GM12873 (cell line): ENCODE measurements around the gene FAM171A1.

ENCODE experiments used
- TF ChIP-seq, protein P1 (sequence below): IDR thresholded peaks from 2 replicates; pipeline ENCODE4 v1.5.1; 2012; ENCODE audit warnings: low read depth, mild to moderate bottlenecking, moderate library complexity, low read length, control low read depth; ENCODE audit not compliant: insufficient read depth; ENCODE audit errors: missing control alignments

FAM171A1 gene

DNA sequence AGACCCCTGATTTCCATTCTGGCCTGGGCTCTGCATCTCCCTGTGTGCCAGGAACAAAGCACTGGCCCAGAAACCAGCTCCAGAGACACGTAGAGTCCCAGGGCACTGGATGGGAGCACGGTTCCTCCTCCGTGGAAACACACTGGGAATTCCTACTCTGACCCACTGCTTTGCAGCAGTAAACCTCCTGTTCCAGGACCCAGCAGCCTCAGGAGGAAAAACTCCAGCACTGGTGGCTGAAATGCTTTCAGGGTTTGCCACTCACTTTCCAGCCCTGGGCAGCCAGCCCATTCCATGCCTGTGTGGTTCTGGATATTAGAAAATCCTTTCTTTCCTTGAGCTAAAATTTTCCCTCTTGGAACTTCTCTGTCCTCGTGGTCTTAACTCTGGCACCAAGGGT is 58.0 kb downstream of the FAM171A1 start:
- TF ChIP-seq, protein P1, sequence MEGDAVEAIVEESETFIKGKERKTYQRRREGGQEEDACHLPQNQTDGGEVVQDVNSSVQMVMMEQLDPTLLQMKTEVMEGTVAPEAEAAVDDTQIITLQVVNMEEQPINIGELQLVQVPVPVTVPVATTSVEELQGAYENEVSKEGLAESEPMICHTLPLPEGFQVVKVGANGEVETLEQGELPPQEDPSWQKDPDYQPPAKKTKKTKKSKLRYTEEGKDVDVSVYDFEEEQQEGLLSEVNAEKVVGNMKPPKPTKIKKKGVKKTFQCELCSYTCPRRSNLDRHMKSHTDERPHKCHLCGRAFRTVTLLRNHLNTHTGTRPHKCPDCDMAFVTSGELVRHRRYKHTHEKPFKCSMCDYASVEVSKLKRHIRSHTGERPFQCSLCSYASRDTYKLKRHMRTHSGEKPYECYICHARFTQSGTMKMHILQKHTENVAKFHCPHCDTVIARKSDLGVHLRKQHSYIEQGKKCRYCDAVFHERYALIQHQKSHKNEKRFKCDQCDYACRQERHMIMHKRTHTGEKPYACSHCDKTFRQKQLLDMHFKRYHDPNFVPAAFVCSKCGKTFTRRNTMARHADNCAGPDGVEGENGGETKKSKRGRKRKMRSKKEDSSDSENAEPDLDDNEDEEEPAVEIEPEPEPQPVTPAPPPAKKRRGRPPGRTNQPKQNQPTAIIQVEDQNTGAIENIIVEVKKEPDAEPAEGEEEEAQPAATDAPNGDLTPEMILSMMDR, result no peak

DNA sequence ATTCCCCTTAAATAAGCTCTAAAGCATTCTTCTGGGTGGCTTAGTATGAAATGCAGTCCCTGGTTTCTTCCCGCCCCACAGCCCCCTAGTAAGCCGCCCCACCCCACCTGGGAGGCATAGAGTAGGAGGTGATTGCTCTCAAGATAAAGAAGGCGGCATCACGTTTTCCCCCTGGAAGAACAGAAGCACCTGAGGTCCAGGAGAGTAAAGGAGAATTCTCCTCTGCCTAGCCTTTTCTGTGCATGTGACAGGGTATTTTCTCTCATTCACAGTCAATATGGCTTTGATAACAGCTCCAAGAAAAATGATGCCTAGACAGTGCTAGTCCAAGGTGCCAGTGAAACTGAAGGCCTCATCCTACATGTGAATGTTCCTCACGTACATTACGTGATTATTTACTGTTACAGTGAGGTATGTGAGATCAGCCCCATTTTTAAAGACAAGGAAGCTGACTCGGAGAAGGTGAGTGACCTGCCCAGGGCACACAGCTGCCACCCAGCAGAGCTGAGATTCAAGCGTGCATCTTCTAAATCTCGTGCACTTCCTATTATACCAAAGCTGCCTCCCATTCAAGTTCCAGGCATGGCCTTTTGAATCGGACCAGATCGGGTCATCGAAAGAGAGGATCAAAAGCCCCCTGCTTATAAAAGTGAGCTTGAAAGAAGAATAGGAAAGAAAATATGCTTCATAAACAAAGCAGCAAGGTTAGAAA is 59.4 kb downstream of the FAM171A1 start:
- TF ChIP-seq, protein P1, result no peak

DNA sequence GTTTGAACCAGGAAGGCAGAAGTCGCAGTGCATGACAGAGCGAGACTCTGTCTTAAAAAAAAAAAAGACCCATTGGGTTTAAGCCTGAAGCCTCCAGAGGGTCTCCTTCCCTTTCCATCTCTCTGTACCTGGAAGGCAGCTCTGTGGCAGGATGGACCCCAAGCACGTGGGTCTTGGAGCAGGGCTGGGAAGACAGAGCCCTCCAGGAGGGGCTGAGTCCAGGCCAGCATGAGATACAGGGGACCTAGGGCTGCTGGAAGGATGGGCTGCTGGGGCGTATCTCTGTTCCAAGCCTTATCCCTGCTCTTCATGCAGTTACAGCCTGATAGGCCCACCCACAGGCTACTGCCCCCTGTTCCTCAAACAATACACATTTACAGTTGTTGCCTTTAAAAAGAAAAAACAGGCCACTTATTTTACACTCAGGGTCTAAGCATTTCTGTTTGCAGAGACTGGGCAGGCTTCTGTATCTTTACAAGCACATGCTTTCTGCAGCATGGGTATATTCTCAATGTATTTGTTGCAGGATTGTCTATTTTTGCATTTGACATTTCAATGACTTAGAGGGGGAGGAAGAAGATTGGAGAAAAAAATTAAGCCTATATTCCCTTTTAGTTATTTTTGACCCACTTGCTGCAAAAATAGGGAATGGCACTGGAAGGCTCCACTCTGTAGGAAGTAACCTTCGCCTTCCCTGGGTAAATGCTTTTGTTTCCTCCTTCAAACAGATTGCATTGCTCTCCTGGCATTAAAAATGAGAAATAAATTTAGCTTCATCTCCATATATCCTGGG is 60.1 kb downstream of the FAM171A1 start:
- TF ChIP-seq, protein P1, result no peak

DNA sequence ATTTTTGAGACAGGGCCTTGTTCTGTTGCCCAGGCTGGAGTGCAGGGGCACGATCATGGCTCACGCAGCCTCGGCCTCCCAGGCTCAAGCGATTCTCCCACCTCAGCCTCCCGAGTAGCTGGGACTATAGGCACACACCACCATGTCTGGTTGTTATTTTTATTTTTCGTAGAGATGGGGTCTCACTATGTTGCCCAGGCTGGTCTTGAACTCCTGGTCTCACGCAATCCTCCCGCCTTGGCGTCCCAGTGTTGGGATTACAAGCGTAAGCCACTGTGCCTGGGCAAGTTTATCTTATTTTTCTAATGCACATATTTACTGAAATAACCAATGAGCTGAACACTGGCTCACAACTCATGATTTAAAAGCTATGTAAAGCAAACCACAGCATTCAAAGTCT is 61.9 kb downstream of the FAM171A1 start:
- TF ChIP-seq, protein P1, result no peak

DNA sequence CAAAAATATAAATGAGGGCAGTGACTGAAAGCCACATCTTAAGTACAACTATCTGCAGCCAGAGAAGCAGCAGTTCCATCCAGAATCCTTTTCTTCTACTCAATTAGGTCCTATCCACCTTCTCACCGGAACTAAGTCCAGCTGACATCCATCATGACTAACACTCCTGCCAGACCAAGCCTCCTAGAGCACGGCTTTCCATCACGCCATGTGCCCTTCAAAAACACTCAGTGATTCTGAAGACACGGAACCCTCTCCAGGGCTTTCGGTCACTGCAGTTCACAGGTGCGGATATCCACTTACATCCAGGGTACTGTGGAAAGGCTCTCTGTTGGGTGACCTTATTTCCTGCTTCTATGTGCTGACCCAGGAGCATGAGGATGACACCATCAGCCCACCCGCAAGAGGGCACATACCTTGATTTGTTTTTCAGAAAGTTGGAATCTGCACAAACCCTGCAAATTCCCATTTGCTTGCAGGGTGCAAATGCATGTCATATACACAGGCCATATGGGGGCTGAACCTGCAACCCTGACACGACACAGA is 64.3 kb downstream of the FAM171A1 start:
- TF ChIP-seq, protein P1, result no peak

DNA sequence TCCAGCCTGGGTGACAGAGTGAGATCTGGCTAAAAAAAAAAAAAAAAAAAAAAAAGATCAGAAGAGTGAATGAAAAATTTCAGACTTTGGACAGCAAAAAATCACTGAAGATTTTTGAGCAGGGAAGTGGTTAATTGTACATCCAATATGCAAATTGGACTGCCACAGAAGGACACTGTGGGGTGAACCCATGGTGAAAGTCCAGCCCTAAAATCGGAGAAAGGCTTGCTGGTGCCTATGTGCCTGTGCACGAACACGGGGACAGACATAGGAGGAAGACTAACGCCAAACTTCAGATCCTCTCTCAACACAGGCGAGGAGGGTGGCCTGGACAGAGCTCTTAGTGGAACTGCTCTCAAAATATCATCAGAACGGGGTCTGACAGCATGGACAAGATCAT is 65.5 kb downstream of the FAM171A1 start:
- TF ChIP-seq, protein P1, result no peak

DNA sequence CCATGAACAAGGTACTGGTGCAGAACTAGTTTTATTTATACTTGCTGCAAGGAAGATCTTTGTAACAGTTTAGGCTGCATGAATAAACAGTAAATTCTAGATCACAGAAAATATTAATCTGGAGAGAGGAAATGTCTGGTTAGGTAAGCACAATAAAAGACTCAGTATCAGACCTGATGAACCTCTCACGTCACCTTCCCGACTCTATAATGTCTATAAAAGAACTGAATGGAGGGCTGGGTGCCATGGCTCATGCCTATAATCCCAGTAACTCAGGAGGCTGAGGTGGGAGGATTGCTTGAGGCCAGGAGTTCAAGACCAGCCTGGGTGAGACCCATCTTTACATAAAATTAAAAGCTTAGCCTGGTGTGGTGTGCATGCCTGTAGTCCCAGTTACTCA is 65.9 kb downstream of the FAM171A1 start:
- TF ChIP-seq, protein P1, result no peak
